ENCODE measurements around the gene UBTD2.

The UBTD2 gene

GRCh38 chr5:172255444-172255843 is 28.1 kb downstream of the UBTD2 start:
- Histone ChIP-seq H3K9ac (ENCODE audit: low read length) (no peak overlapping the region), H3K4me1 (ENCODE audit: low read length) (no peaks in the 10 kb centered on the region), H3K4me2 (ENCODE audit: low read length) (no peak overlapping the region), H3K36me3 (replicated peaks; ENCODE audit: low read depth, low read length) (peaks cover 37% of the 10 kb centered on the region), H3K4me3 (ENCODE audit: low read length) (no peak overlapping the region), H2AFZ (ENCODE audit: low read depth, low read length) (no peak overlapping the region), H3K27ac (ENCODE audit: low read length) (no peak overlapping the region), H4K20me1 (ENCODE audit: insufficient read depth, low read length) (0 out of 2 replicates have a peak, but pooled peaks cover 3% of the 10 kb centered on the region), H3K9me3 (ENCODE audit: insufficient read depth, low read length) (0 out of 2 replicates have a peak, but pooled peaks cover 3% of the 10 kb centered on the region), H3K79me2 (ENCODE audit: low read length) (peaks cover 2% of the 10 kb centered on the region; the same call in 1 of the 2 replicates), H3K27me3 (ENCODE audit: low read depth, low read length) (no peaks in the 10 kb centered on the region)
- TF ChIP-seq CTCF (IDR thresholded peaks at IDR 0.05; ENCODE audit: low read depth, low read length) (no peak), EZH2phosphoT487 (IDR thresholded peaks at IDR 0.05; ENCODE audit: low read depth) (no peak)

- no peak overlapping the region for H3K4me3 ChIP-seq (ENCODE audit: low read length)
- no peaks in the 10 kb centered on the region for H3K27me3 ChIP-seq (ENCODE audit: low read depth, low read length)
- H3K9me3 ChIP-seq (ENCODE audit: insufficient read depth, low read length): 0 out of 2 replicates have a peak, but pooled peaks cover 3% of the 10 kb centered on the region
- H4K20me1 ChIP-seq (ENCODE audit: insufficient read depth, low read length): peaks cover 3% of the 10 kb centered on the region; the same call in 1 of the 2 replicates
- H3K79me2 ChIP-seq (ENCODE audit: low read length): no peaks in the 10 kb centered on the region
- H3K27ac ChIP-seq (ENCODE audit: low read length): no peak overlapping the region
- H3K4me1 ChIP-seq (ENCODE audit: low read length): no peaks in the 10 kb centered on the region
- H3K9ac ChIP-seq (ENCODE audit: low read length): no peak overlapping the region
- no peak overlapping the region for H3K4me2 ChIP-seq (ENCODE audit: low read length)
- H3K36me3 ChIP-seq (replicated peaks; ENCODE audit: low read depth, low read length): peaks cover 26% of the 10 kb centered on the region
- TF ChIP-seq CTCF (IDR thresholded peaks at IDR 0.05; ENCODE audit: low read depth, low read length) (no peak), EZH2phosphoT487 (IDR thresholded peaks at IDR 0.05; ENCODE audit: low read depth) (no peak)
- H2AFZ ChIP-seq (ENCODE audit: low read depth, low read length): no peak overlapping the region
Measured at GRCh38 chr5:172252501-172252900, 31.1 kb downstream of the UBTD2 start.

DNA sequence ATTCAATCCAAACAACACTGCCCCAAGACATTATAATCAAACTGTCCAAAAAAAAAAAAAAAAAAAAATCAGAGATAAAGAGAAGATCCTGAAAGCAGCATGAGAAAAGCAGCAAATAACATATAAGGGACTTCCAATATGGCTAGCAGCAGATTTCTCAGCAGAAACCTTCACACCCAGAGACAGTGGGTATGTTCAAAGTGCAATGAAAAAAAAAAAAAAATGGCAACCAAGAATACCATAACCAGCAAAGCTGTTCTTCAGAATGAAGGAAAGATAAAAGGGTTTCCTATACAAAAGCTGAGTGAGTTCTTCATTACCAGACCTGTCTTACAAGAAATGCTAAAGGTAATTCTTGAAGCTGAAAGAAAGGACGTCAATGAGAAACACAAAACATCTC is 32.1 kb downstream of the UBTD2 start:
- Histone ChIP-seq H4K20me1 (ENCODE audit: insufficient read depth, low read length) (peaks cover 6% of the 10 kb centered on the region; the same call in 1 of the 2 replicates), H3K27ac (ENCODE audit: low read length) (no peak overlapping the region), H3K27me3 (ENCODE audit: low read depth, low read length) (no peaks in the 10 kb centered on the region), H2AFZ (ENCODE audit: low read depth, low read length) (no peak overlapping the region), H3K4me2 (ENCODE audit: low read length) (no peak overlapping the region), H3K4me1 (ENCODE audit: low read length) (no peaks in the 10 kb centered on the region), H3K9me3 (ENCODE audit: insufficient read depth, low read length) (0 out of 2 replicates have a peak, but pooled peaks cover 3% of the 10 kb centered on the region), H3K36me3 (replicated peaks; ENCODE audit: low read depth, low read length) (peaks cover 24% of the 10 kb centered on the region), H3K79me2 (ENCODE audit: low read length) (peaks cover 6% of the 10 kb centered on the region; the same call in 1 of the 2 replicates), H3K9ac (ENCODE audit: low read length) (no peak overlapping the region), H3K4me3 (ENCODE audit: low read length) (no peak overlapping the region)
- no peak for TF ChIP-seq CTCF (IDR thresholded peaks at IDR 0.05; ENCODE audit: low read depth, low read length)
- TF ChIP-seq EZH2phosphoT487 (IDR thresholded peaks at IDR 0.05; ENCODE audit: low read depth): no peak

- peaks cover 3% of the 10 kb centered on the region for H4K20me1 ChIP-seq (ENCODE audit: insufficient read depth, low read length)
Measured at GRCh38 chr5:172248637-172249036, 34.9 kb downstream of the UBTD2 start.

More at GRCh38 chr5:172248637-172249036, 34.9 kb downstream of the UBTD2 start:
- Histone ChIP-seq H3K79me2 (ENCODE audit: low read length) (peaks cover 19% of the 10 kb centered on the region), H3K36me3 (replicated peaks; ENCODE audit: low read depth, low read length) (peaks cover 10% of the 10 kb centered on the region), H3K4me1 (ENCODE audit: low read length) (no peaks in the 10 kb centered on the region), H3K4me3 (ENCODE audit: low read length) (no peak overlapping the region), H3K9me3 (ENCODE audit: insufficient read depth, low read length) (0 out of 2 replicates have a peak, but pooled peaks cover 3% of the 10 kb centered on the region), H3K27me3 (ENCODE audit: low read depth, low read length) (no peaks in the 10 kb centered on the region), H2AFZ (ENCODE audit: low read depth, low read length) (no peak overlapping the region), H3K4me2 (ENCODE audit: low read length) (no peak overlapping the region), H3K27ac (ENCODE audit: low read length) (no peak overlapping the region), H3K9ac (ENCODE audit: low read length) (no peak overlapping the region)
- no peak for TF ChIP-seq CTCF (IDR thresholded peaks at IDR 0.05; ENCODE audit: low read depth, low read length)
- TF ChIP-seq EZH2phosphoT487 (IDR thresholded peaks at IDR 0.05; ENCODE audit: low read depth): no peak
